ENCODE measurements around the gene POLRMT. TPM values are rescaled to one million over a fixed set of nuclear protein-coding genes. Genes with fewer than 3 reads are reported as not detected.
"Not testable (repeated sequence)": the region's sequence is repeated elsewhere in the genome, so short reads cannot be mapped to it uniquely, and the experiment has no call there.

Gene POLRMT
- polyA plus RNA-seq, 1 of the 3 experiments (the other 2 are of a cell fraction) = 38.2 TPM

- H3F3A ChIP-seq (replicated peaks; ENCODE audit: insufficient read depth); H3K9me3 ChIP-seq; POLR2A ChIA-PET; H4K20me1 ChIP-seq (ENCODE audit: insufficient read depth); H3K36me3 ChIP-seq (replicated peaks in 1 of 2; ENCODE audit: control insufficient read depth in 1 of 2, insufficient read depth in 2 of 2, low read length in 1 of 2); H3K9ac ChIP-seq; H2AFZ ChIP-seq (ENCODE audit: low read depth); H3K4me3 ChIP-seq (ENCODE audit: low read depth in 2 of 2, low read length in 1 of 2); H3K9me2 ChIP-seq; H3K27ac ChIP-seq (ENCODE audit: low read depth in 2 of 2, low read length in 1 of 2); H3K4me2 ChIP-seq; H3K27me3 ChIP-seq (ENCODE audit: insufficient read depth); DNase-seq: not testable (repeated sequence)
- Histone ChIP-seq H3K4me1 (ENCODE audit: control insufficient read depth in 1 of 2, insufficient read depth in 2 of 2, low read depth in 1 of 2, low read length in 1 of 2) (peaks cover 0 to 10% of the 10 kb centered on the region in 2 experiments; a peak in 1 of 4 replicates), H3K79me2 (ENCODE audit: insufficient read depth) (peaks cover 12% of the 10 kb centered on the region)
- 77% methylated on average over 12 of the region's 38 CpGs for WGBS (ENCODE audit: low lambda C conversion rate)
- CTCF ChIA-PET = interaction anchor here (1.1 to 1.7 kb wide), 3 partner anchors 8 to 67 kb away, joined by 3 to 8 read pairs (median 3); no protein-coding TSS in a partner anchor
Observed at GRCh38 chr19:666985-667573, 33.7 kb upstream of the POLRMT start.

- H3K4me1 ChIP-seq (ENCODE audit: control insufficient read depth in 1 of 2, insufficient read depth in 2 of 2, low read depth in 1 of 2, low read length in 1 of 2) = peaks cover 7 to 29% of the 10 kb centered on the region in 2 experiments; a peak in 2 of 4 replicates
- H2AFZ ChIP-seq (ENCODE audit: low read depth) = peak overlapping the region; percentile 63; the same call in 1 of the 2 replicates
- peak overlapping the region in 1 of 2 experiments; percentile 44; a peak in 1 of 4 replicates for H3K27ac ChIP-seq (ENCODE audit: low read depth in 2 of 2, low read length in 1 of 2)
- WGBS (ENCODE audit: low lambda C conversion rate) = 4% methylated on average over 13 of the region's 24 CpGs
- peaks cover 25% of the 10 kb centered on the region for H4K20me1 ChIP-seq (ENCODE audit: insufficient read depth)
- H3K27me3 ChIP-seq (ENCODE audit: insufficient read depth) = no peaks in the 10 kb centered on the region
- DNase-seq = peak; percentile 97
- POLR2A ChIA-PET = no interaction called here
- no peak overlapping the region for H3K9ac ChIP-seq
- CTCF ChIA-PET = interaction anchor here (1.4 kb wide), 1 partner anchor 69 kb away, joined by 7 read pairs; no protein-coding TSS in a partner anchor
- no peaks in the 10 kb centered on the region for H3K36me3 ChIP-seq (replicated peaks in 1 of 2; ENCODE audit: control insufficient read depth in 1 of 2, insufficient read depth in 2 of 2, low read length in 1 of 2)
- peaks cover 33% of the 10 kb centered on the region for H3K79me2 ChIP-seq (ENCODE audit: insufficient read depth)
- H3K9me3 ChIP-seq = no peaks in the 10 kb centered on the region
- peaks cover 8% of the 10 kb centered on the region for H3F3A ChIP-seq (replicated peaks; ENCODE audit: insufficient read depth)
- H3K4me2 ChIP-seq = peak overlapping the region; percentile 81; the same call in 1 of the 2 replicates
- peak overlapping the region in 1 of 2 experiments; percentile 50; a peak in 1 of 4 replicates for H3K4me3 ChIP-seq (ENCODE audit: low read depth in 2 of 2, low read length in 1 of 2)
- H3K9me2 ChIP-seq = no peaks in the 10 kb centered on the region
- no peak for TF ChIP-seq GABPA (IDR thresholded peaks at IDR 0.05; ENCODE audit: low read depth)
- TF ChIP-seq IRF3 (IDR thresholded peaks at IDR 0.05; ENCODE audit: low read depth, low read length) = no peak
- TF ChIP-seq EP300 (IDR thresholded peaks at IDR 0.05; ENCODE audit: borderline replicate concordance in 1 of 2, low read depth in 1 of 2, low read length in 1 of 2) = no peak
- no peak for TF ChIP-seq USF2 (IDR thresholded peaks at IDR 0.05; ENCODE audit: borderline replicate concordance, low read depth, low read length)
- TF ChIP-seq SMC3 (IDR thresholded peaks at IDR 0.05; ENCODE audit: low read depth, low read length) = peak; percentile 93
- TF ChIP-seq ELF1 (IDR thresholded peaks at IDR 0.05) = no peak
- no peak for TF ChIP-seq GATA2 (CRISPR knock-in tag; IDR thresholded peaks at IDR 0.05)
- no peak for TF ChIP-seq MEF2A (IDR thresholded peaks at IDR 0.05; ENCODE audit: borderline replicate concordance, low read depth)
- TF ChIP-seq FOSL2 (IDR thresholded peaks at IDR 0.05; ENCODE audit: borderline replicate concordance, low read depth) = no peak
- no peak for TF ChIP-seq NRF1 (IDR thresholded peaks at IDR 0.05; ENCODE audit: low read depth, low read length)
- TF ChIP-seq RXRA (IDR thresholded peaks at IDR 0.05; ENCODE audit: borderline replicate concordance, low read depth) = no peak
- no peak for TF ChIP-seq YY1 (IDR thresholded peaks at IDR 0.05; ENCODE audit: low read depth)
- TF ChIP-seq ZBTB33 (IDR thresholded peaks at IDR 0.05; ENCODE audit: borderline replicate concordance, low read depth) = no peak
- peak; percentile 48; the same call in 1 of the 2 replicates for TF ChIP-seq RCOR1 (IDR thresholded peaks at IDR 0.05; ENCODE audit: low read length)
- no peak for TF ChIP-seq REST (IDR thresholded peaks at IDR 0.05; ENCODE audit: low read depth, low read length)
- peak; percentile 42; the same call in 1 of the 2 replicates for TF ChIP-seq MXI1 (IDR thresholded peaks at IDR 0.05; ENCODE audit: low read depth, low read length)
- TF ChIP-seq CHD2 (IDR thresholded peaks at IDR 0.05; ENCODE audit: low read length, partially characterized antibody) = peak; percentile 54
- TF ChIP-seq SIN3A (IDR thresholded peaks at IDR 0.05; ENCODE audit: borderline replicate concordance, low read depth, low read length) = no peak
- TF ChIP-seq FOXJ3 (CRISPR knock-in tag; IDR thresholded peaks at IDR 0.05) = no peak
Observed at GRCh38 chr19:664913-665443, 31.6 kb upstream of the POLRMT start.

Measured in SK-N-SH (cell line).